ENCODE data around the gene ST6GALNAC6.
"Not testable (repeated sequence)": the region's sequence is repeated elsewhere in the genome, so short reads cannot be mapped to it uniquely, and the experiment has no call there.

ST6GALNAC6 gene

GRCh38 chr9:127855522-127855921 is 43.9 kb downstream of the ST6GALNAC6 start:
- no peak for DNase-seq (ENCODE audit: low read depth in 2 of 2)

DNA sequence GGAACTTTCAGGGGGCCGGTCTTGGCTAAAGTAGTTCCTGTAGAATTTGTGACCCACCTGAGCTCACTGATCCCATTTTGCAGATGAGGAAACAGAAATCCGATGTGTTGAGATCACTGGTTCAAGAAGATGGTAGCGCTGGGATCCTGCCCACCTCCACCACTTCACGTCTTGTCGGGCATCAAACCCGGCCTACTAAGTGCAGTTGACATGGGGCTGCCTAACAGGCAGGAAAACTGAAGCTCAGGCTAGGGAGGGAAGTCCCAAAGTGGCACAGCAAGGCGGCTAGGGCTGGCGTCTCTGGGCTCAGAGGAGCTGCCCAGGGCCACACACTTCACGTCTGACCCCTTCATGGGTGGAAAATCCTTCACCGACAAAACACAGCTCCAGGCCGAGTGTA is 44.4 kb downstream of the ST6GALNAC6 start:
- DNase-seq (ENCODE audit: low read depth in 2 of 2) = no peak

- no peak for DNase-seq (ENCODE audit: low read depth in 2 of 2)
These were observed 45.1 kb downstream of the ST6GALNAC6 start, which contains the start of gene ENG for GRCh38 chr9:127854184-127854806. TSS of gene ENG (minus strand) at chr9:127854658. CDS start at chr9:127854355, 303 bp downstream.

- no peak for DNase-seq (ENCODE audit: low read depth in 2 of 2)
These were observed 45.9 kb downstream of the ST6GALNAC6 start for GRCh38 chr9:127853312-127854183.

- no peak for DNase-seq (ENCODE audit: low read depth in 2 of 2)
These were observed 46.6 kb downstream of the ST6GALNAC6 start for GRCh38 chr9:127852829-127853228.

GRCh38 chr9:127850286-127850830 is 49.0 kb downstream of the ST6GALNAC6 start:
- DNase-seq (ENCODE audit: low read depth in 2 of 2) = no peak

- DNase-seq (ENCODE audit: low read depth in 2 of 2) = no peak
These were observed 50.5 kb downstream of the ST6GALNAC6 start for GRCh38 chr9:127848756-127849504.

DNA sequence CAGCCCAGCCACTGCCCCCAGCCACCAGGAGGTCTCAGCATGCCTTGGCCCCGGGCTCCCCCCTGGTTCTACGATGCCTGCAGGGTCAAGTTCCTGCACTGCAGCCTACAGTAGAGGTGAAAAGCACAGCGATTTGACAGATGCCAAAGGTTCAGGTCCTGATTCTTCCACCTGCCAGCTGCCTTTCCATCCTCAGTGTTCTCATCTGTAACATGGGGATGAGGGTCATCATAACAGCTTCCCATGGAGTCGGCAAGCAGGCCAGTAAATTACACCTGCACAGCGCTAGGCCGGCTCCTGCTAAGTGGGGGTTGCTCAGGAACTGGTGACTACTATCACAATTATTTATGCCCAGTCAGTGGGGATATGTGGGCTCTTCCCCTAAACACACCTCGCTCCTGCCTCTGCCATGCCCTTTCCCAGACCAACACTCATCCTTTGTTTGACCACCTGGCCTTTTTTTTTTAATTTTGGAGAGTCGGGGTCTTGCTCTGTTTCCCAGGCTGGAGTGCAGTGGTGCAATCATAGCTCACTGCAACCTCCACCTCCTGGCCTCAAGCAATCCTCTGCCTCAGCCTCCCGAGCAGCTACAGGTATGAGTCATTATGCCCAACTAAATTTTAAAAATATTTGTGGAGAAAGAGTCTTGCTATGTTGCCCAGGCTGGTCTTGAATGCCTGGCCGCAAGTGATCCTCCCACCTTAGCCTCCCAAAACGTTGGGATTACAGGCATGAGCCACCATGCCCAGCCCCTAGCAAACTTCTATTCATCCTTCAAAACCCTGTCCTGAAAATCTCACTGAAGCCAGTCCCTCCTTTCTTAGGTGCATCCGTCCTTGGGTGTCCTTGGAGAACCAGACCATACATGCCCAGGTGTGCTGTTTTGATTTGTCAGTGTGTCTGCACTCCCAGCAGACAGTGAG is 51.3 kb downstream of the ST6GALNAC6 start:
- no peak for DNase-seq (ENCODE audit: low read depth in 2 of 2)

DNA sequence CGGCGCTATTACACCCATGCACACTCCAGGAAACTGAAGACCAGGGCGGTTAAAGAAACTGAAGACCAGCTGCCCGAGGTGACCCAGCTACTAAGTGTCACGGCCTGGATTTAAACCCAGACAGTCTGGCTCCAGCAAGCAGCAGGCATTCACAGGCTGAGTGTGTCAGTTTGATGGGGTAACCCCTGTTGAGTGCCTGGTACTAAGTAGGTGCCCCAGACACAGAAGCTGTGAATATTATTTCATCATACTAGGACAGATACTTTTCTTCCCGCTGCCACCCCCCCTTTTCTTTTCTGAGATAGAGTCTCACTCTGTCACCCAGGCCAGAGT is 52.3 kb downstream of the ST6GALNAC6 start:
- no peak for DNase-seq (ENCODE audit: low read depth in 2 of 2)

DNA sequence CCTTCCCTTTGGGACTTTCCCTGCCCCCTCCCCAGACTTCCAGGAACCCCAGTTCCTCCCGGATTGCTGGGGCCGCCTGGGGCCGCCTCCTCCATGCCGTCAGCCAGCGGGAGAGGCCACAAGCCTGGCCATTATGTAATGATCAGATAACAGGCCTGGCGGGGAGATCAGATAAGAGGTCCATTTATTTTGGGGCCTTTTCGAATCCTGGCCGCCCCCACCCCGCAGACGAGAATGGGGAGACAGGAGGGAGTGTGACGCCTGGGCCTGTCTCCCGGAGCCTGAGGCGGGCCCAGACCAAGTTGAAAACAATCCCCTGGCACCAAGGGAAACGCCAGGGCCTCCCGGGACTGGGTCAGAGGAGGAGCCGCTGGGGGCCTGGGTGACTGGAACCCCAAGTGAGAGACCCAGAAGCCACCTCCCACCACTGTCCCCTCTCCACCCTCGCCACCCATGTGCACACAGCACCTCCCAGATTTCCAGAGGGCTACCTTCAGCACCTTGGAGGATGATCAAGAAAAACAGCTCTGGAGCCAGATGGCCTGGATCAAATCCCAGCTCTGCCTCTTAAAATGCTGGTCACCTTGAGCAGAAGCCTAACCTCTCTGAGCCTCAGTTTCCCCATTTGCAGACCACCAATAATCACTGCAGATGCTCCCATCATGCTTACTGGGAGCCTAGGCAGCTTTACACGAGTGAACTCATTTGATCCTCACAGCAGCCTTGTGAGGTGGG is 52.8 kb downstream of the ST6GALNAC6 start:
- no peak for DNase-seq (ENCODE audit: low read depth in 2 of 2)

DNA sequence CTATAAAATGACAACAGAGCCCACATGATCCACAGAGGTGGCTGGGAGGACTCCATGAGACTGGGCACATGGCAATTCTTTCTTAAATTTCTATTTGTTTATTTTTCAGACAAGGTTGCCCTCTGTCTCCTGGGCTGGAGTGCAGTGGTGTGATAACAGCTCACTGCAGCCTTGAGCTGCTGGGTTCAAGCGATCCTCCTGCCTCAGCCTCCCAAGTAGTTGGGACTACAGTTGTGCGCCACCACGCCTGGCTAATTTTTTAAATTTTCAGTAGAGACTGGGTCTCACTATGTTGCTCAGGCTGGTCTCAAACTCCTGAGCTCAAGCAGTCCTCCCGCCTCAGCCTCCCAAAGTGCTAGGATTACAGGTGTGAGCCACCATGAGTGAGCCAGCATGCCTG is 53.8 kb downstream of the ST6GALNAC6 start:
- DNase-seq (ENCODE audit: low read depth in 2 of 2) = not testable (repeated sequence)

GRCh38 chr9:127844821-127845359 is 54.5 kb downstream of the ST6GALNAC6 start:
- DNase-seq (ENCODE audit: low read depth in 2 of 2) = no peak

- DNase-seq (ENCODE audit: low read depth in 2 of 2) = no peak
These were observed 58.1 kb downstream of the ST6GALNAC6 start for GRCh38 chr9:127841087-127841835.

DNA sequence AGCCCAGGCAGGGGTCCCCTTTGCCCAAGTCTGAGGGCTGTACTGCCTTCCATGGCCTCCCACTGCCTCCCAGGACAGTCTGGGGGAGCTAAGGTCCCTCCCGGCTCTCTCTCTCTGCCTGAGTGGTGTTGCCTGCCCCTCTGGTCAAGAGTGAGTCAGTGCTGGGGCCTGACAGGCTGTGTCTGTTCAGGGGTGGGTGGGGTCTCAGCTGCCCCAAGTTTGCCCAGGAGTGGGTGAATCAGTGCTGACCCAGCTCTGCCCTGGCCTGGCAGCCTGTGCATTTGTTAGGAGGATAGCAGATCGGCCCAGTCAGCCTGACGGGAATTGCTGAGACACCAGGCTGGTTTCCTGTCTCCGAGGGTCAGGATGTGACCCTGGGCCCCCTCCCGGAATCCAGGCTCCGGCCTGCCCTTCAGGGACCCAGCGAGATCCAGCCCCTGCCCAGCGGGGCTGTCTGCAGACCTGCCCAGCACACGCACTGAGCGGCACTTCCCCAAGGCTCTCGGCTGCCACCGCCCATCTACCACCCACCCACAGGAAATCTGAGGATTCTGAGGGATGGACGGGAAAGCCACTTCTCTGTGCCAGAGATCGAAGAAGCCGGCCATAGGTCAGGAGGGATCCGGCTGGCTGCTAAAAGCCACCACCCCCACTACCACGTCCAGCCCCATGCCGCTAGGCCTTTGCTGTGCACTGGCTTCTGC is 60.9 kb downstream of the ST6GALNAC6 start:
- DNase-seq (ENCODE audit: low read depth in 2 of 2) = no peak

- DNase-seq (ENCODE audit: low read depth in 2 of 2) = no peak
These were observed 62.1 kb downstream of the ST6GALNAC6 start for GRCh38 chr9:127837346-127837745.

DNA sequence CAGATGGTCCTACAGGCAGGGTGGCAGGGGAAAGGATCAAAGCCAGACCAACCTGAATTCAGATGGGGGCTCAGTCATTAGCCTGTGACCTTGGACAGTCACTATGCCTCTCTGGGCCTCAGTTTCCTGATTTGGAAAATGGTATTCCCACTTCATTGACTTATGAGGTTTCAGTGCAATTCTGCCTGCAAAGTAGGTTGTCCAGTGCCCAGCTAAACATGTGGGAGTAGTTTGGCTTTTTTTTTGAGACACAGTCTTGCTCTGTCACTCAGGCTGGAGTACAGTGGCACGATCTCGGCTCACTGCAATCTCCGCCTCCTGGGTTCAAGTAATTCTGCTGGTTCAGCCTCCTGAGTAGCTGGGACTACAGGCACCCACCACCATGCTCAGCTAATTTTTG is 62.8 kb downstream of the ST6GALNAC6 start:
- not testable (repeated sequence) for DNase-seq (ENCODE audit: low read depth in 2 of 2)

- DNase-seq (ENCODE audit: low read depth in 2 of 2) = peak; percentile 26 to 30
These were observed 63.3 kb downstream of the ST6GALNAC6 start for GRCh38 chr9:127835991-127836516.

All from stimulated activated CD8-positive, alpha-beta memory T cell treated with anti-CD3 and anti-CD28 coated beads, Interleukin-15, amount 100 ng/mL, for 48 hours (primary cell).